Measurements from ENCODE around the gene ABI3BP.

Gene ABI3BP

DNA sequence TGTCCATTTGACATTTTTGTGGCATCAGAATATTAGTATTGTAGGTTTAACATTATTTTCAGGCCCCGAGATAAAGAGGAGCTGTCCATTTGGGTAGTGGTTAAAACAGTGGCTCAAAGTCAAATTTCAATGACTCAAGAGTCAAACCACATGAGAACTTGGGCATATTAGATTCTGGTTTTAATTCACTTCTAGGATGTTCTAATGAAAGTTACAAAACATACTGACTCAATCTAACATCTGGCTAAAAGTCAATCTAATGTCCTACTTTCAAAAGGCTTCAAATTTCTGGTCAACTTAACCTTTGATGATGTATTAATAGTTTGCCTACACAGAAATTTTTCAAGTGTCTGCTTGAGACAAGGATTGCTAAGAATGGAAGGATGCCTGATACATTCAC lies 112.4 kb downstream of the ABI3BP start:
- no peak for DNase-seq

- no peak for DNase-seq
These were observed 113.1 kb downstream of the ABI3BP start for GRCh38 chr3:100880072-100880471.

- no peak for DNase-seq
These were observed 113.9 kb downstream of the ABI3BP start for GRCh38 chr3:100879195-100879810.

- DNase-seq, result no peak
These were observed 115.9 kb downstream of the ABI3BP start for GRCh38 chr3:100877286-100877685.

DNA sequence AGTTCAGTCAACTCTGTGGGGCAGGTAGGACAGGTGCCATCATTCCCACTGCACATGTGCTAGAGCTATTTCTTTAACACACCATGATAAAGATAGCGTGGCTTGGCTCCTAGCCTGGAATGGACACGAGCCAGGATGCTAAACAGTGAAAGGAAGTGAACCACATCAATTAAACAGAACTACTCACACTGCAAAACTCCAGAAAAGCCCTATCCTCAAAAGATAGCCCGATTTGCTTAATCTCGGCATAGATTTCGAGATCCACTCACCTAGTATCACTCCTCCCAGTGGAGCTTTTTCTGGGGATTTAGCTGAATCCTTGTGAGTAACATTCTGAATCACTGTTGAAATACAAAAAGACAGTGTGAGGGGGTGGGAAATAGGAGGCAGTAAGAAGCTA lies 118.0 kb downstream of the ABI3BP start:
- no peak for DNase-seq

DNA sequence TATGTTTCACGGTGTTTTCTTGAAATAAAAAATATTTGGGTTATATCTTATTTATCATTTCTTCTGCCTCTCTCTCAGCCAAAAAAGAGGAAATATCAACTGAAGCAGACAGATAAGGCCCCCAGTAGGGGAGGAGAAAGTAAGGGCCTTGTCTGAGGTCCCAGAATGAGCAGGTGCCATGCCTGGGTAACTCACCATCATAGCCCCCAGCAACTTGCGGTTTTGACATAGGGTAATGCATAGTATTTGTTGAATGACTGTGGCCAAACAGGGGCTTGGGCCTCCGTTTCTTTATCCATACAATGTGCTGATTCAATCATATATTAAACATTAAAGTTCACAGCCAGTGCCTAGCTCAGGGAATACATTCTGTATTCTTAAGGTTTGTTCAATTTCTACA lies 119.6 kb downstream of the ABI3BP start:
- no peak for DNase-seq

DNA sequence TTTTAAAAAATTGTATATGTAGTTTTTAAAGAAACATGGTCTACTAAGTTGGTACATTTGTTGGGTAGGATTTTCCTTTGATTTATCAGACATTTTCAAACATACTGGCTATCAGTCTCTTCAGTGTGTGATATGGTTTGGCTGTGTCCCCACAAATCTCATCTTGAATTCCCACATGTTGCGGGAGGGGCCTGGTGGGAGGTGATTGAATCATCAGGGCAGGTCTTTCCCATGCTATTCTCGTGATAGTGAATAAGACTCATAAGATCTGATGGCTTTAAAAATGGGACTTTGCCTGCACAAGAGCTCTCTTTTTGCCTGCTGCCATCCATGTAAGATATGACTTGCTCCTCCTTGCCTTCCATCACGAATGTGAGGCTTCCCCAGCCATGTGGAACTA lies 121.9 kb downstream of the ABI3BP start:
- DNase-seq, result no peak

DNA sequence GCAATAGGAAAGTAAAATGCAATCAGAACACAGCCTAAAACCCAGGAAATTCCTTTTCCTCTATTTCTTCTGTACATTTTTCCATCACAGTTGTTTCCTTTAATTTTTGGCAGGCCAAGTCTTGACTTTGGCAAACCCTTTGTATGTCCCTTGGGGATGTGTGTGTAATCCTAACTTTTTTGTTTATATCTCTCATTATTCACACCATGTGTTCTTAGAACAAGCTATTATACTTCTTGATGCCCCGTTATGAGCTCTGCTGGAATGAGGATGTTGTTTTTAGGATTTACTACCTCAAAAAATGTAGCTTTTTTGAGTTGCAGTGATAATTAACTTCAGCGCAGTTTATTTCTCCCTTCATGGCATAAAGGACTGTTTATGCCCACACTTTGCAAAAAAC lies 123.4 kb downstream of the ABI3BP start:
- DNase-seq, result no peak

- no peak for DNase-seq
These were observed 124.3 kb downstream of the ABI3BP start for GRCh38 chr3:100868894-100869293.

DNA sequence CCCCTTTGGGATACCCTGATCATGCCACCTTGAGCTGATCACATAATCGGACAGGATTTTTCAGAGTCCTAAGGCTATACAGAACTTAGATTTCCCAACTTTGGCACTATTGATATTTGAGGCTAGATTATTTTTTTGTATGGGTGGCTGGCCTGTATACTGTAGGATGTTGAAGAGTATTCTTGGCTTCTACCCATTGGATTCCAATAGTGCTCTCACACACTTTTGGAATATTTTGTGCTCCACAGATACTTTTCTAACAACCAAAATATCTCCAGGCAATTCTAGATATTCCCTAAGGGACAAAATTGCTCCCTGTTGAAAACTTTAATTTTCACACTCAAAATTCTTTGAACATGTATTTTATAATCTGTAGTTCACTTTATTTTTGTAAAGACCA lies 125.1 kb downstream of the ABI3BP start:
- DNase-seq, result no peak

DNA sequence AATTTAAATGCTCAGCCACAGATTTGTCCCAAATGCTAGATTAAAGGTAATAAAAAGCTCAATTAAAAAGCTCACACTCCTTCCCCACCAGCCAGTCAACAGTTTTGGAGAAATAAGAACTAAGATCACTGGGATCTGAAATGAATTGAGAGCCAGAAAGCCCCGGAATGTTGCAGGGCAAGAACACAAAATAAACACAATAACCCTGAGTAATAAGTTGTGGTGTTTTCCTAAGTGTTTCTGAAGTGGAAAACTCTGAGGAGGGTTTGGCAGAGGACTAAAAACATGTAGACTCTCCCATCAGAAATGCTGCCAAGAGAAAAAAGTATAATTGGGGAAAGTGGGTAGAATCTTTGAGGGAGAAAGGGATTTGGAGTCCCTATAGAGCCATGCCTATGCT lies 127.8 kb downstream of the ABI3BP start:
- no peak for DNase-seq

GRCh38 chr3:100864471-100865250 lies 128.6 kb downstream of the ABI3BP start:
- no peak for DNase-seq

- DNase-seq, result no peak
These were observed 135.4 kb downstream of the ABI3BP start for GRCh38 chr3:100857863-100858262.

GRCh38 chr3:100856821-100857220 lies 136.4 kb downstream of the ABI3BP start:
- no peak for DNase-seq

DNA sequence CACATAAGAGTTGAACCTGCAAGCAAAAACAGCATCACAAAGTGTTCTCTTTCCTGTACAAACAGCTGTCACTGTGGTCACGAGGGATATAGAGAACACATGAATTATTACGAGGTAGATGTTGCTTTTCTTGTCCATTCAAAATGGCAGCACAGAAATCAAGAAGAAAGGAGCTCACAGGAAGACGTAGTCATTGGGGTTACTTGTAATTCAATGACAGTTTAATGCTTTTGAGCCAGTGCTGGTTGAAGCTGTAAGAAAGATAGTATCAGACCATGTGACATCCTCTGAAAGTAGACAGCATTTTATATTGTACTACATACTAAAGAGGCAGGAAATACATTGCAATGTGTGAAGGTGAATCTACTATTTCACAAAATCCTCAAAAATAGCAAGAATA lies 140.4 kb downstream of the ABI3BP start:
- DNase-seq, result no peak

DNA sequence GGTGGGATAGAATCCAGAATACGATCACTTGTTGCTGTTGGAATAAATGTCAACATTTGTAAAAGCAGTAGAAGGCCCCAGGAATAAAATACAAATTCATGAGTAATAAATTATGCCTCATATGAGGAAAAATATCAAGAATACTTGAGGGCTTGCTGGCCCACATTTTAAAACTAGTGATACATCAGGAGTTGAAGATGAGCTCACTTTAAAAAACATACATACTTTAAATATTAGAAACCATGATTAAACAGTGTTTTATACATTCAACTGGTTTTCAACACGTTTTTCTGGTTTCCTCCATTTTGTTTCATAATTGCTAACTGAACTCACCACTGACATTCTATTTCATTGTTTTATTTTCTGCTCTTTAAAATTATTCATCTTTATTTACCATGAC lies 142.5 kb downstream of the ABI3BP start:
- DNase-seq, result no peak

GRCh38 chr3:100850156-100850555 lies 143.1 kb downstream of the ABI3BP start:
- no peak for DNase-seq

- no peak for DNase-seq
These were observed 148.9 kb downstream of the ABI3BP start for GRCh38 chr3:100844063-100844936.

GRCh38 chr3:100838157-100838556 lies 155.1 kb downstream of the ABI3BP start:
- DNase-seq, result no peak

- DNase-seq, result no peak
These were observed 156.6 kb downstream of the ABI3BP start for GRCh38 chr3:100836661-100837060.

GRCh38 chr3:100834332-100834731 lies 158.9 kb downstream of the ABI3BP start:
- DNase-seq, result no peak

- no peak for DNase-seq
These were observed 159.7 kb downstream of the ABI3BP start for GRCh38 chr3:100833483-100833882.

DNA sequence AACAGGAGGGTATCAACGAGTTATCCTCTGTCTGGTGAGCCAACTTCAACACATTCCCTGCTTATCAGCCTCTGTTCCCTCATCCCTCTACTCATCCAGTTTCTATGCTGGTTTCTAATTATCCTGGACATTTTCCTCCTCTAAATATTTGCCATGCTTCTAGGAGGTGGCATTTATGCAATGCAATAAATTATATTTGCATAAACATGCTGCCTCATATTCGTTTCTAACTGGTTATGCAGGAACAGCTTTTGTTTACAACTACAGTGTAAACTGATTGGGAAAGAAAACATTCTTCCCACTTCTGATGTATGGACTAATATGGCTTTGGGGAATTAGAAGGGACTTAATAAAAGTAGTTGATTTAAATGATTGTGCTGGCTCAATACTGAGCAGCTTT lies 161.6 kb downstream of the ABI3BP start:
- DNase-seq, result no peak

DNA sequence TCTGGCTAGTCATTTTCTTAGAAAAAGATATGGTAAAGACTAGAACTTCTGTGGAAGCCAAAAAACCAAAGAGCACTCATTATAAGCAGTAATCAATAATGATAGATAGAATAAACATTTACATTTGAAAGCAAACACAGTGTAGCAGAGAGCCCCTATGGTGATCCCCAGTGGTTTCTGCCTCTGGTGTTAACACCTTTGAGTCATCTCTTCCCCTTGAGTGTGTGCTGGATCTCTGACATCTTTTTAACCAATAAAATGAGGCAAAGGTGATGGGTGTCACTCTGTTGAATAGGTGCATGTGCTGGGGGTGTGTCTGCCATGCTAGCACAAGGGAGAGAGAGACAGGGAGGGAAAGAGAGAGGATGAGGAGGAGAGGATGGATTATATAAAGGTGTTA lies 162.3 kb downstream of the ABI3BP start:
- DNase-seq, result no peak

Data from CD4-positive, alpha-beta T cell treated with Interleukin-4 for 4 hours (primary cell).